ENCODE measurements around the gene WNT9B.

Gene WNT9B

DNA sequence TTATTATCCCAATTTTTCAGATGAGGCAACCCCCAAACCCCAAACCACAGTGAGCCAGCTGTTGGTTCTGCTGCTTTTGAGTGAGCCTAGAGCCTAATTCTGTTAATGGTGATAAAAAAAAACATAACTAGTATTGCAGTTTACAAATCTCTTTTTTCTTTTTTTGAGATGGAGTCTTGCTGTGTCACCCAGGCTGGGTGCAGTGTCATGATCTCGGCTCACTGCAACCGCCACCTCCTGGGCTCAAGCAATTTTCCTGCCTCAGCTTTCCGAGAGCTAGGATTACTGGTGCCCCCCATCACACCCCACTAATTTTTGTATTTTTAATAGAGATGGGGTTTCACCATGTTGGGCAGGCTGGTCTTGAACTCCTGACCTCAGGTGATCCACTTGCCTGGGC is 3.1 kb downstream of the WNT9B start:
- no peak for DNase-seq (ENCODE audit: low read depth in 2 of 2)

DNA sequence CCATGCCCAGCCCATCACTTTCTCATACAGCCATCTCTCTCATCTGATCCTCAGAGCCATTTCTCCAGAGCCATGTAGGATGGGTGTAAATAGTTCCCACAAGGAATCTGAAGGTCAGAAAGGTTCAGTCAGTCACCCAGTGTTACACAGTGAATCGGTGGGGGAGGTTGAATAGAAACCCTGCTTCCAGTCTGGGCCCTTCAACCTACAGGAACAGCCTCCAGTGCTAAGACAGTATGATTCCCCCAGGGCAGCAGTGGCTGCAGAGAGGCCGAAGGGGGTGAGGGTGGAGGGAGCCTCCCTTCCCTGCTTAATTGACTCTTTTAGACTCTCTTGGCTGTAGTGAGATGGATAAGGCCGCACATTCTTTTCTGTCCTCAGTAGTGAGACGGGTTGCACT is 3.6 kb downstream of the WNT9B start:
- DNase-seq (ENCODE audit: low read depth in 2 of 2): no peak

DNA sequence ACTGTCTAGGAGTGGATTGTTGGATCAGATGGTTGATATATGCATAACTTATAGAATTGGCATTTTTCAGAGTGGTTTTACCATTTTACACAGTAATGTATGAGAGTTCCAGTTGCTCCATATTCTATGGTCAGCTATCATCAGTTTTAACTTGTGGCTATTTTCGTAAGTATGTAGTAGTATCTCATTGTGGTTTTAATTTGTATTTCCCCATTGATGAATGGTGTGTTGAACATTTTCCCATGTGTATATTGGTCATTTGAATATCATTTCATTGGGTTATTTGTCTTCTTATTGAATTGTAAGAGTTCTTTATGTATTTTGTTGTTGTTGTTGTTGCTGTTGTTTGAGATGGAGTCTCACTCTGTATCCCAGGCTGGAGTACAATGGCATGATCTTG is 6.2 kb downstream of the WNT9B start:
- DNase-seq (ENCODE audit: low read depth in 2 of 2): no peak

DNA sequence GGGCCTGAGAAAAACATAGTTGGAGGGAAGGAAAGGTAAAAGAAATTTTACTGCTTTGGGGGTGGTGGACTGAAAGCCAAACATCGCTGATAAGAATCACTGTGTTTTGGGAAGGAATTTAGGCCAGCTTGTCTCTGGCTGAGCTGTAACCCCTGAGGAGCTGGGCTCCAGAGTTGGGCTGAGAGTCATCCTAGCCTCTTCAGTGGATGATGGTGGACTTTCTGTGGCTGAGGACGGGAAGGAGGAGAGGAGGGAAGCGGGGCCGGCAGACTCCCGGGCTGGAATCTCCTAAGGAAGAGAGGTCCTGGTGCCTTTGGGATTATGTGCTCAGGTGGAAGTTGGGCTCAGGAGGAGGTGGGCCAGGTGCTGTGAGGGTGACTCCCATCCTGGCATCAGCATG is 8.6 kb downstream of the WNT9B start:
- no peak for DNase-seq (ENCODE audit: low read depth in 2 of 2)

DNA sequence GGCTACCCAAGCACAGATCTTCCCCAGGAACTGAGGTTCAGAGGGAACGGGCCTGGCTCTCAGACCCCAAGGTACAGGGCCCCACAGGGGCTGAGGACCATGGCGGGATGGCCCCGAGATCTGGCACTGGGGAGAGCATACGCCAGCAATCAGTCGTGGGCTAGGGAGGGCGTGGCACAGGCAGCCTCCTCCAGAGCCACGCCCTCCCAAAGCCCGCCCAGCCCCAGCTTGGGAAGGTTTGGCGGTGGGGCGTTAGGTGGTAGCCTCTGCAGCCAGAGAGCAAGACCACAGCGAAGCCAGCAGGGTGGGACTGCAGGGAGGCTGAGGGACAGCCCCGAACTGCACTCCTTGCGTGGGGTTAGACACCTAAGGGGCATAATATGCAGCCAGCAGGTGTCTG is 11.6 kb downstream of the WNT9B start:
- DNase-seq (ENCODE audit: low read depth in 2 of 2): no peak

DNA sequence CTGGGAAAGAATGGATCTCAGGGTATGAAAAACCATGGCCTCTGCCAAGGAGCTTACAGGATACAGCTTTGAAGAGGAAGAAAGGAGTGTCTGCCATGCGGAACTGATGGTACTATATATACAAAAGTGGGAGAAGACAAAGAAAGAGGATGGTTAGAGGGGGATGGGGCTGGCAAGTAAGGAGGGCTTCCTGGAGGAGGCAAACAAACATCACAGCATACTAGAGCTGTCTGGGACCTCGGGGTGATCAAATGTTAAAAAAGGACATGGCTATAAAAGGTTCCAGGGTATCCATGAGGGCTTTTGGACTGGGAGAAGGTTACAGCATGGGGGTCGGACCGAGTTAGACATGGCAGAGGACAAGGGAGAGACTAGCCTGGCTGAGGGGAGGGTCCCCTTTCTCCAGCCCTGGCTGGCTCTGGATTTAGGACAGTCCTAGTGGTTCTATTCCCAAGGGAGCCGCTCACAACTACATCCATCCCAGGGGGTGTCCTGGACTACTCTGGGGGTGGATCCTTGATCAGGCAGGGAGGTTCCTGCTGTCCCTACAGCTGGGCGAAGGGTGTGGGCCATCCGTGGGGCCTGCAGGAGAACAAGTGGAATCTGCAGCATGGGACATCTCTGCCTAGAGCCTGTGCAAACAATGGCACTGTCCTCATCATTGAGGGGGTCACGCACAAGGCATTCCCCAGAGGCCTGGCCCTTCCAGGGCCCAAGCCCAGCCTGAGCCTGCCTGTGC is 12.2 kb downstream of the WNT9B start:
- no peak for DNase-seq (ENCODE audit: low read depth in 2 of 2)

DNA sequence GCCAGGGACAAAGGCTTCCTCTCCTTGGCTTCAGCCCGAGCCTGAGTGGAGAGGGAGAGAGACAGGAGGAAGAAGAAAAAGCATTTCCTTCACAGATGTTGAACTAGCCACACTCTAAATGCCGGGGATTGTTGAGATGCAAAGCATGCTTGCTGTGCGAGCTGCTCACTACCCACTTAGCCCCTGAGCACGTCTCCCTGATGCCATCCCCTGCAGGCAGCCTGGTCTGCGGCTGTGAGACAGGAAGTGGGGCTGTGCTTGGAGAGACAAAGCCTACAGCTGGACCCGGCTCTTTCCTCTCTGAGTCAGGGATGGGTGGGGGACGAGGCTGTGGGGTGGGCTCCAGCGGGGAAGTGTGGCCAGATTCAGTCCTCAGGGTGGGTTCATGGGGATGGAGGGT is 13.7 kb downstream of the WNT9B start:
- DNase-seq (ENCODE audit: low read depth in 2 of 2): no peak

DNA sequence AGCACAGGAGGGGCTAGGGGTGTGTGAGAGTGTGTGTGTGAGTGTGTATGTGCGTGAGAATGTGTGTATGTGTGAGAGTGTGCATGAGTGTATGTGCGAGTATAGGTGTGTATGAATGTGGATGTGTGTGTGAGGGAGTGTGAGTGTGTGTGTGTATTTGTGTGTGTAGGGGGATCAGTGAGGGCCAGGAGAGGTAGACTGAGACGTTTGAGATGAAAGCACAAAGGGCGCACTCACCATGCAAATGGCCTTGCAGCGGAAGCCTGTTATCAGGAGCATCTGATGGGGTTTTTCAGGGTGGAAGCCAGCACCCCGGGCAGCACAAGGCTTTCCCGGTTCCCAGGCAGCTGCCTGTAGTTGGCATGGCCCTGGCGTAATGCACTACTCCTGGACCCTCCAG is 14.9 kb downstream of the WNT9B start:
- DNase-seq (ENCODE audit: low read depth in 2 of 2): no peak

DNA sequence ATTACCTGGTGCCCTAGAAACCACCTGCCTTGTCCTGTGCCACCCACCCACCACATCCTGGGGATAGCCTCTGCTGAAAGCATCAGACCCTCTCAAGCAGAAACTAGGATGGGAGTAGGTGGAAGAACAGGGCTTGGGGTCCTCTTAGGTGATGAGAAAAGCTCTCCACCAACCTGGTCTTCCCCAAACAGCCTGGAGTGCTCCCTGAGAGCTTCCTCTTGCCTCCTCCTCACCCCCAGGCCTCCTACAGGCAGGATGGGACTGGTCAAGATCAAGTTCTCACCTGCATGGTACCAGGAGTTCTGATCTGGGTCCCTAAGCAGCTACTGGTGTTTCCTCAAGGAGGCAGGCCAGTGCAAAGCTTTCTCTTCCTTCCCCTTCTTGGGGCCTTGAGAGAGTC is 15.4 kb downstream of the WNT9B start:
- no peak for DNase-seq (ENCODE audit: low read depth in 2 of 2)

DNA sequence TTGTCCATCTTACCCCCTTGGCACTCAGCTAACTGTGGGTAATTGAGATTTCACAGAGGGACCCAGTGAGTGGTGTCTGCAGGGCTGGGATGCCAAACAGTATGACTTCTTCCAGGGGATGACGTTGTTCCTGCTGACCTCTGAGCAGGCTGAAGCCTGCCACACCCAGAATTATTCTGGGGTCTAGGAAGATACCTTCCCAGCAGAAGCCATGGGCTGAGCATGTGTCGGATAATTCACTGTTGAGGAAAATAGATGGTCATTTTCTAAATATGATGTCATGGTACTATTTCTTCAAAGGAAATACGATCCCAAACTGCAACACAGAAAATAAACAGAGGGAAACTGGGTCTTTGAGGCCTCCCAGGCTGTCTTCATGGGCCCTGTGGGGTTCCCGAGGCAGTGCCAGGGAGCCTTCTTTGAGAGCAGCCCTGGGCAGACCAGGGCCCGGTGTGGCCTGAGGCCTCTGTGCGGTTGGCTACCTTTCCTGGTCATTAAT is 17.4 kb downstream of the WNT9B start:
- DNase-seq (ENCODE audit: low read depth in 2 of 2): no peak

DNA sequence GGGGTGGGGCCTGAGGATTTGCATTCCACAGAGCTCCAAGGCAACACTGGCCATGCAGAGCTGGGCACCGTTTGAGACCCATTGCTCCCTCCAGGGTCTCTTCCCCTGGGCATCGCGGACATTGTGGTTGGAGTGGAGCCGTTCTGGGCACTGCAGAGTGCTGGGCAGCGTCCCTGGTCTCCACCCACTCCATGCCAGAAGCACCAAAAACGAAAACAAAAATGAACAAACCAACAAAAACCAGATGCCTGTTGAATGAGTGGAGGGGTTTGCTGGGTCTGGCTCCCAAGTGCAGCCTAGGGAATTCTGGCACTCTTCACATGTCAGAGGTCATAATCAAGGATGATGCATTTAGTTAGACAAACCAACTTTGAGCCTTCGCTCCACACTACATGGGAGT is 17.9 kb downstream of the WNT9B start:
- DNase-seq (ENCODE audit: low read depth in 2 of 2): no peak

DNA sequence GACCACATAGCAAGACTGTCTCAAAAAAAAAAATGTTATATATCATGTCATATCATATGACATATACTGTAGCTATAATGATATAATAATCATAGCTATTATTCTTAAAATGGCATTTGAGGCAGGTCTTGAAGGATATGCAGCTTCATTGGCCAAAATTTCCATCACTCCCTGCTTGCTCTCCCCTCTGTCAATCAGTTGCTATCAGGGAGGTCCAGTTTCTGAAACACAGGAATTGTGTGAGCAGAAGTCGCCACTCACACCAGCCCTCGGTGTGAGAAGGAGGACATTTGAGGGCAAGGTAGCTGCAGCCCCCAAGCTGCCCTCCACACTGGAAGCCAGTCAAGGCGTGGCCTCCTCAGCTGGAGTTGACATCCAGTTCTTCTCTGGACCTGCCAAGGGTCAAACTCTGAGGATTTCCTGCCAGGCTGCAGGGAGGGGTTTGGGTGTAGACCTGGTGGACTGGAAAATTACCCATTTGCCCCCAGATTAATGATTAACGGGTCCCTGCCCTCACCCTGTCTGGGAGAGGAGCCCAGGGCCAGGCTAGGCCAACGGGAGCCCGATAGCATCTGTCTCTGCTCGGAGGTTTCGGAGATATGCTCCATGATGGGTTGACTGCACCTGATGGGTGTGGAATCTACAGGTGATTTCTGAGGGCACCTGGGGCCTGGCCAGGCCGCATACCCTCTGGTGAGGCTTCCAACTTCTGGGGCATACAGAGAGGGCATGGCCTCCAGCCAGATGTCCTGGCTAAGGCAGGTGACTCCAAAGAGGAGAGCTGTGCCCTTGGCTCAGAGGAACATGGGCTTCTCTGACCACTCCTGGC is 18.8 kb downstream of the WNT9B start:
- no peak for DNase-seq (ENCODE audit: low read depth in 2 of 2)

DNA sequence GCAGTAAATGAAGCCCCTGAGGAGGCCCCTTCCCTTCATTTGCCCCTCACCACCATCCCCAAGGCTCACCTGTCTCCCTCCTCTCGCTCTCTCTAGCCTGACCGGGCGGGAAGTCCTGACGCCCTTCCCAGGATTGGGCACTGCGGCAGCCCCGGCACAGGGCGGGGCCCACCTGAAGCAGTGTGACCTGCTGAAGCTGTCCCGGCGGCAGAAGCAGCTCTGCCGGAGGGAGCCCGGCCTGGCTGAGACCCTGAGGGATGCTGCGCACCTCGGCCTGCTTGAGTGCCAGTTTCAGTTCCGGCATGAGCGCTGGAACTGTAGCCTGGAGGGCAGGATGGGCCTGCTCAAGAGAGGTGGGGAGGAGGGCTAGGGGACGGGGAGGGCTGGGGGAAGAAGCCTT is 21.0 kb downstream of the WNT9B start:
- no peak for DNase-seq (ENCODE audit: low read depth in 2 of 2)

DNA sequence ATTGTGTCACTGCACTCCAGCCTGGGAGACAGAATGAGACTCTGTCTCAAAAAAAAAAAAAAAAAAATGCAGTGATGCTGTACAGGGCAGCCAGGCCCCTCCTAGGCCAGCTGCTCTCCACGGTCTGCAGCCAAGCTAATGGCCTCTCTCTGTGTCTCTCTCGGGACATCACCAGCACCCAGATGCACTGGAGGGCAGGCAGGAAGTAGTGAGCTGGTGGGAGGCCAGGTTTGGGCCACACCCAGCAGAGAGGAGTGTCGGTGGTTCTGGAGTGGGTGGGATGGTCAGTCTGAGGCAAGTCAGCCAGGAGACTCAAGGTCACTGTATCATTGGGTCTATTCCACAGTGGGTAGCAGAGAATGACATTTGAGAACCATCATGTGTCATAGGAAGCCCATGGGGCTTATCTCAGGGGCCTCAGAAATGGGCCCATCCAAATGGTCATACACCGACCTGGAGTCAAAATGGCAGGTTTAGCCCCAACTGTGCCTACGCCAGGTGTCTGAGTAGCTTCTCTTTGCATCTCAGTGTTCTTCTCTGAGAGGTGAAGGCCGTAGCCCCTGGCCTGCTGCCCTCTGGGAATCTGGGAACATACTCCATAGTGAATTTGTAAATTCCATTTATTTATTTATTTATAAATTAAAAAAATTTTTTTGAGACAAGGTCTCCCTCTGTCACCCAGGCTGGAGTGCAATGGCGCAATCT is 22.7 kb downstream of the WNT9B start:
- DNase-seq (ENCODE audit: low read depth in 2 of 2): no peak

DNA sequence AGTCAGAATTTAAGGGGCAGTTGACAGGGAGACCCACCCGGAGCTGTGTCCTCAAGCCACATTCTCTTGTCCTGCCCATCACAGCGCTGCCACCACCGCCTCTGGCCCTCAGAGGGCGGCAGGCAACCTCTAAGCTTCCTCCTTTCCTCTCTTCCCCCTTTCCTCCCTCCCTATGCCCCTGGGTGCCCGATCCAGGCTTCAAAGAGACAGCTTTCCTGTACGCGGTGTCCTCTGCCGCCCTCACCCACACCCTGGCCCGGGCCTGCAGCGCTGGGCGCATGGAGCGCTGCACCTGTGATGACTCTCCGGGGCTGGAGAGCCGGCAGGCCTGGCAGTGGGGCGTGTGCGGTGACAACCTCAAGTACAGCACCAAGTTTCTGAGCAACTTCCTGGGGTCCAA is 23.5 kb downstream of the WNT9B start:
- no peak for DNase-seq (ENCODE audit: low read depth in 2 of 2)

DNA sequence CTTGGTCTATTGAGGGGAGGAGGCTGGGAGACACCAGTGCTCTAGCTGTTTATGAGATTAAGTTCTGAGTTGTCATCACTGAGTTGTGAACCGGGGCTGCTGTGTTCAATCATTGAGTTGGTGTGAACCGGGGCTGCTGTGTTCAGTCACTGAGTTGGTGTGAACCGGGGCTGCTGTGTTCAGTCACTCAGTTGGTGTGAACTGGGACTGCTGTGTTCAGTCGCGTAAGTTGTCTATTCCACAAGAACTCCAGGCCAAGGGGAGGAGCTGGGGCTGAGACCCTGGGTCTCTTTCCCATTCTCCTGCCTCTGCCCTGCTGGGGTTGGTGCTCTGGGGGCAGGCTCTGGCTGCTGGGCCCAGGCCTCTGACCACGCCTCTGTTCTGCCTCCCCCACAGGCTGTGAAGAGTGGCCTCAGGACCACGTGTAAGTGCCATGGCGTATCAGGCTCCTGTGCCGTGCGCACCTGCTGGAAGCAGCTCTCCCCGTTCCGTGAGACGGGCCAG is 24.5 kb downstream of the WNT9B start:
- DNase-seq (ENCODE audit: low read depth in 2 of 2): no peak

DNA sequence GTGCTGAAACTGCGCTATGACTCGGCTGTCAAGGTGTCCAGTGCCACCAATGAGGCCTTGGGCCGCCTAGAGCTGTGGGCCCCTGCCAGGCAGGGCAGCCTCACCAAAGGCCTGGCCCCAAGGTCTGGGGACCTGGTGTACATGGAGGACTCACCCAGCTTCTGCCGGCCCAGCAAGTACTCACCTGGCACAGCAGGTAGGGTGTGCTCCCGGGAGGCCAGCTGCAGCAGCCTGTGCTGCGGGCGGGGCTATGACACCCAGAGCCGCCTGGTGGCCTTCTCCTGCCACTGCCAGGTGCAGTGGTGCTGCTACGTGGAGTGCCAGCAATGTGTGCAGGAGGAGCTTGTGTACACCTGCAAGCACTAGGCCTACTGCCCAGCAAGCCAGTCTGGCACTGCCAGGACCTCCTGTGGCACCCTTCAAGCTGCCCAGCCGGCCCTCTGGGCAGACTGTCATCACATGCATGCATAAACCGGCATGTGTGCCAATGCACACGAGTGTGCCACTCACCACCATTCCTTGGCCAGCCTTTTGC is 25.0 kb downstream of the WNT9B start:
- no peak for DNase-seq (ENCODE audit: low read depth in 2 of 2)

DNA sequence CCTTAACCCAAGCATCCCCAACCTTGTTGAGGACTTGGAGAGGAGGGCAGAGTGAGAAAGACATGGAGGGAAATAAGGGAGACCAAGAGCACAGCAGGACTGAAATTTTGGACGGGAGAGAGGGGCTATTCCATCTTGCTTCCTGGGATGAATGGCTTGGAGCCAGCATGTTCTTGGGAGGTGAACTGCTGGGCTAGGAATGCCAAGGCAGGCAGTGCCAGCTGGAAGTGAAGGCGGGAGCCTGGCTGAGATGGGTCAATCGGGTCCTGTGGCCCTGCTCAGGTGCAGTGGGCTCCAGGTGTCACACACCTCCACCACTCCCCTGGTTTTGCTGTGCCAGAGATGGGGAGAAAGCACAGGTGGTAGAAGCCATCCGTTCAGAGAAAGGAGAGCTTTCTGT is 25.5 kb downstream of the WNT9B start:
- DNase-seq (ENCODE audit: low read depth in 2 of 2): no peak

DNA sequence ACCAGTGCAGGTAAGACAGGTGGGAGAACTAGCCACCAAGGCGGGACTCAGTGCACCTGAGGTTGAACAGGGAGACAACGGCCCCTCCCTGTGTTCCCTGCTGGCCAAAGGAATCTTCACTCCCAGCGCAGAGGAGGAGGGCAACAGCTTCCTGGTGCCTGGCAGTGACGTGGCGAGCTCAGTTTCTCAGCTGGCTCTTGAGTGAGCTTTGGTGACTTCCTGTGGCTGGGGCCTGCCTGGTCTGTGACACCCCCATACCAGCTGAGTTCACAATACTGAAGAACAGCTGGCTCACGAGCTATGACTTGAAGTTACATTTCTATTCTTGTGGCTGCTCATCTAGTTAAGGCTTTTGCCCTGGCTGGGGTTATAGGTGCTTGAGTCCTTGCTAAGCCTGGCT is 26.1 kb downstream of the WNT9B start:
- no peak for DNase-seq (ENCODE audit: low read depth in 2 of 2)

DNA sequence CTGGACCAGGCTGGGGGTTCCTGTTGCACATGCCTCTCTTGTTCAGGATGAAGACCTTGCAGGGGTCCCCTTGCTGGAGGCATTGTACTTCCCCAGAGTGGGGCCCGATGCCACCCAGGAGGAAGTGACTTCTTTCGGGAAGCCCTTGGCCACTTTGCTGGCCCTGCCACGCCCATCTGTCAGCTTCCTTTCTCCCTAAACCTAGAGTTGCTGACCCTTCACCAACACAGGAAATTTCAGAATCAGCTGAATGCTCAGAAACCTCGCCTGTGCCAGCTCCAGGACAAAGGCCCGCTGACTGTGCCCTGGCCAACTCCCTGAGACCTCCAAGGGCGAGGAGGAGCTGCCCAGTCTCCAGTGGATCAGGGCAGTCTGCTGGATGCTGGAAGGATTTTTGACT is 26.7 kb downstream of the WNT9B start:
- DNase-seq (ENCODE audit: low read depth in 2 of 2): no peak

DNA sequence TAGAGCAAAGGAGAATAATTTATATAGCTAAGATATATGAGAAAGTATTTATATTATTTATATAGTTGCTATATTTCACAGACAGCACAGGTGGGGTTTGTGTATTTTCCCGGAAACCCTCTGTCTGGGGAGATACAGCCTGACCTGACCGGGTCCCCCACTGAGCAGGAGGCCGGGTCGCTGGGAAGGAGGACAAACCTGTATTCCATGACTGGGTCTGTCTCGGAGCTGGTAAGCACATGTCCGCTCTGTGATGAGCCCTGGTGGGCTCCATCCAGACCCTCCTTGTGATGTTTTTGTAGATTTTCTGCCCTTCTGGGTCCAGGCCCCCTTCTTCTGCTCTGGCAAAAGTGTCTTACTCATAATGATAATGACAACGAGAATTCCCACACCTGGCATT is 27.7 kb downstream of the WNT9B start:
- no peak for DNase-seq (ENCODE audit: low read depth in 2 of 2)

DNA sequence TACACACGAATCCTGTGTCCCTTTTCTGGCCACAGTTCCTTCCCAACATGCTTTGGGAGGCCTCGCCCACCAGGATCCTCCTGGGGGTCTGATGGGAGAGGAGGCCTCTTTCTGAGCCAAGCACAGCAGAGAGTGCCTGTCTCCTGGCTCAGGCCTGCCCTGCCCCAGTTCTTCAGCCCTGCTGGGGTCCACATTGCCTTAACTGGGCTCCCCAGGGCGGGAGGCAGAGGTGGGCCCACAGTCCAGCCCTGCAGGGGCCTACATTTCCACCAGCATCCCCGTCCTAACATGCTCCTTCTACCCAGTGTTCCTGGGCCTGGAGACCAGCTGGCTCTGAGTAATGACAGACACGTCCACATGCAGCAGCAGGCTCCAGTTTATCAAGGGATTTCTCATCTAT is 29.6 kb downstream of the WNT9B start:
- no peak for DNase-seq (ENCODE audit: low read depth in 2 of 2)

All from stimulated activated CD8-positive, alpha-beta memory T cell treated with anti-CD3 and anti-CD28 coated beads, Interleukin-7, amount 100 ng/mL, for 1 hour (primary cell).